ENCODE results near the gene GAPDHS.

DNA sequence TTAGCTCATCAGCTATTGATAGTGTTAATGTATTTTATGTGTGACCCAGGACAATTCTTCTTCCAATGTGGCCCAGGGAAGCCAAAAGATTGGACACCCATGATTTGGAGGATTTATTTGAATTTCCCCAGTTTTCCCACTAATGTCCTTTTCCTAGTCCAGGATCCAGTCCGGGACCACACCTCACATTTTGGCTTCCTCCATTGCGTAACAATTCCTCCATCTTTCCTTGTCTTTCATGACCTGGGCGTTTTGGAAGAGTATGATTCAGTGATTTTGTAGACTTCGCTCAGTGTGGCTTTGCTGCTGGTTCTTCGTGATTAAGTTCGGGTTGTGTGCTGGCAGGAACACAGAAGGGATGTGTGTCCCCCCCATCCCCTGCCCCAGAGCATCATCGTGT, 33.5 kb downstream of the GAPDHS start:
- TF ChIP-seq KDM1A (CRISPR knock-in tag; IDR thresholded peaks at IDR 0.05) = no peak
- TF ChIP-seq ZNF235 (CRISPR knock-in tag; IDR thresholded peaks at IDR 0.05; ENCODE audit: borderline replicate concordance) = no peak
- no peak for TF ChIP-seq CBX1 (IDR thresholded peaks at IDR 0.05; ENCODE audit: low read depth)
- no peak for TF ChIP-seq ARID5B (CRISPR knock-in tag; IDR thresholded peaks at IDR 0.05)
- no peak for TF ChIP-seq ZNF292 (CRISPR knock-in tag; IDR thresholded peaks at IDR 0.05; ENCODE audit: borderline replicate concordance, low read depth)
- TF ChIP-seq SCMH1 (CRISPR knock-in tag; IDR thresholded peaks at IDR 0.05; ENCODE audit: borderline replicate concordance) = no peak
- no peak for TF ChIP-seq MXD4 (CRISPR knock-in tag; IDR thresholded peaks at IDR 0.05)
- TF ChIP-seq, protein P1, sequence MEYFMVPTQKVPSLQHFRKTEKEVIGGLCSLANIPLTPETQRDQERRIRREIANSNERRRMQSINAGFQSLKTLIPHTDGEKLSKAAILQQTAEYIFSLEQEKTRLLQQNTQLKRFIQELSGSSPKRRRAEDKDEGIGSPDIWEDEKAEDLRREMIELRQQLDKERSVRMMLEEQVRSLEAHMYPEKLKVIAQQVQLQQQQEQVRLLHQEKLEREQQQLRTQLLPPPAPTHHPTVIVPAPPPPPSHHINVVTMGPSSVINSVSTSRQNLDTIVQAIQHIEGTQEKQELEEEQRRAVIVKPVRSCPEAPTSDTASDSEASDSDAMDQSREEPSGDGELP (IDR thresholded peaks at IDR 0.05; ENCODE audit: borderline replicate concordance, low read depth) = no peak
- no peak for TF ChIP-seq ZBTB44 (CRISPR knock-in tag; IDR thresholded peaks at IDR 0.05)
